Neural cell (in vitro differentiated cells): Measurements from ENCODE around the gene SMIM14.

ENCODE experiments used
- EZH2 ChIP-seq: fragments of 200-600, 300-800 bp; shearing (Covaris generic), sonication (generic); IDR thresholded peaks from 2 replicates; pipeline ENCODE4 v1.6.1; 2014; ENCODE audit warnings: antibody characterized with exemption, low read length, borderline replicate concordance, mild to moderate bottlenecking; ENCODE audit not compliant: insufficient read depth, poor library complexity, severe bottlenecking
- RAD21 ChIP-seq: fragments of 450-650 bp; conservative IDR thresholded peaks from 2 replicates; pipeline ENCODE4 v1.6.1; 2014; ENCODE audit warnings: antibody characterized with exemption, mild to moderate bottlenecking, moderate library complexity
- TF ChIP-seq, protein P1 (sequence below): fragments of 450-650 bp; IDR thresholded peaks from 2 replicates; pipeline ENCODE4 v1.5.1; 2014; ENCODE audit warnings: antibody characterized with exemption, mild to moderate bottlenecking, moderate library complexity; ENCODE audit not compliant: poor library complexity, severe bottlenecking

DNA sequence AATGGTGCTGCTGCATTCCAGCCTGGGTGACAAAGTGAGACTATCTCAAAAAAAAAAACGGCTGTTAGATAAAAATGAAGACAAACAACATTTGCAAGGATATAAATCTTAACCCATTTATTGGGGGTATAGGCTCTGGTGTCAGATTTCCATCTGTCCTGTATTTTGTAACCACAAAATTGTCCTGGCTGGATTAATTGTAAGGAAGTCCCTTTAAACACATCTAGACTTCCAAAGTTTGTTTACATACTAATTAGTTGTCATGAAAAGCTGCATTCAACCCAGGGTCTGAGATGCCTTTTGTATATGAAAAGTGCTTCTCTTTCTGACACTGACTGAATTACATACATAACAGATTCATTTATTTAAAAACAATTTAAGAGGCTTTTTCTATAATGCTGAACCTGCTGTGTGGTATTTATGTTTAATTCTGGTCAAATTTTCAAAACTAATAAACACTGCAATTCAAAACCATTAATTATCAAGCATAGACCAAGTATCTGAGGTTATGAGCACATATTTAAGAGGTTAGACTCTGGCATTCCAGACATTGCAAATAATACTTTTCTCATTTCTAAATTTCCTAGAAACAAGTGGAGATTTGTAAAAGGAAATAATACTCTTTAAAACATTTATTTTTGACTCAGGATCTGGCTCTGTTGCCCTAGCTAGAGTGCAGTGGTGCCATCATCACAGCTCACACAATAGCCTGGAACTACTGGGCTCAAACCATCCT is 93.9 kb downstream of the SMIM14 start:
- no peak for TF ChIP-seq EZH2
- TF ChIP-seq, protein P1, sequence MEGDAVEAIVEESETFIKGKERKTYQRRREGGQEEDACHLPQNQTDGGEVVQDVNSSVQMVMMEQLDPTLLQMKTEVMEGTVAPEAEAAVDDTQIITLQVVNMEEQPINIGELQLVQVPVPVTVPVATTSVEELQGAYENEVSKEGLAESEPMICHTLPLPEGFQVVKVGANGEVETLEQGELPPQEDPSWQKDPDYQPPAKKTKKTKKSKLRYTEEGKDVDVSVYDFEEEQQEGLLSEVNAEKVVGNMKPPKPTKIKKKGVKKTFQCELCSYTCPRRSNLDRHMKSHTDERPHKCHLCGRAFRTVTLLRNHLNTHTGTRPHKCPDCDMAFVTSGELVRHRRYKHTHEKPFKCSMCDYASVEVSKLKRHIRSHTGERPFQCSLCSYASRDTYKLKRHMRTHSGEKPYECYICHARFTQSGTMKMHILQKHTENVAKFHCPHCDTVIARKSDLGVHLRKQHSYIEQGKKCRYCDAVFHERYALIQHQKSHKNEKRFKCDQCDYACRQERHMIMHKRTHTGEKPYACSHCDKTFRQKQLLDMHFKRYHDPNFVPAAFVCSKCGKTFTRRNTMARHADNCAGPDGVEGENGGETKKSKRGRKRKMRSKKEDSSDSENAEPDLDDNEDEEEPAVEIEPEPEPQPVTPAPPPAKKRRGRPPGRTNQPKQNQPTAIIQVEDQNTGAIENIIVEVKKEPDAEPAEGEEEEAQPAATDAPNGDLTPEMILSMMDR = no peak
- TF ChIP-seq RAD21 = no peak
